Ishikawa (cell line): ENCODE measurements around the gene PDCD1LG2.

ENCODE experiments used
- CREB1 ChIP-seq: IDR thresholded peaks from 2 replicates; pipeline ENCODE4 v1.6.1; 2012; ENCODE audit warnings: low read depth
- EGR1 ChIP-seq: IDR thresholded peaks from 2 replicates; pipeline ENCODE4 v1.6.1; 2012
- EP300 ChIP-seq: IDR thresholded peaks from 2 replicates; pipeline ENCODE4 v1.6.1; 2012; ENCODE audit warnings: borderline replicate concordance
- FOXM1 ChIP-seq: IDR thresholded peaks from 2 replicates; pipeline ENCODE4 v1.6.1; 2012; ENCODE audit warnings: low read depth, borderline replicate concordance
- MAX ChIP-seq: IDR thresholded peaks from 2 replicates; pipeline ENCODE4 v1.6.1; 2012
- NFIC ChIP-seq: IDR thresholded peaks from 2 replicates; pipeline ENCODE4 v1.6.1; 2012
- RAD21 ChIP-seq: IDR thresholded peaks from 2 replicates; pipeline ENCODE4 v1.6.1; 2012; ENCODE audit warnings: low read depth
- REST ChIP-seq: IDR thresholded peaks from 2 replicates; pipeline ENCODE4 v1.6.1; 2012; ENCODE audit warnings: low read depth, mild to moderate bottlenecking
- TAF1 ChIP-seq: IDR thresholded peaks from 2 replicates; pipeline ENCODE4 v1.6.1; 2012; ENCODE audit warnings: low read depth, mild to moderate bottlenecking
- TEAD4 ChIP-seq: IDR thresholded peaks from 2 replicates; pipeline ENCODE4 v1.6.1; 2012
- YY1 ChIP-seq: IDR thresholded peaks from 2 replicates; pipeline ENCODE4 v1.6.1; 2012; ENCODE audit warnings: low read depth

- TF ChIP-seq FOXM1: no peak
- TF ChIP-seq TAF1: no peak
- no peak for TF ChIP-seq RAD21
- TF ChIP-seq TEAD4: no peak
- no peak for TF ChIP-seq REST
- TF ChIP-seq EP300: no peak
- TF ChIP-seq MAX: no peak
- TF ChIP-seq CREB1: no peak
- no peak for TF ChIP-seq YY1
- TF ChIP-seq NFIC: no peak
- TF ChIP-seq EGR1: no peak
Measured at GRCh38 chr9:5578698-5579085, 68.4 kb downstream of the PDCD1LG2 start.
